Heart left ventricle (tissue), 13 donors: ENCODE results near the gene NGEF.

ENCODE experiments used
- POLR2A ChIP-seq, 2 donors: fragments of 450-650 bp; IDR thresholded peaks; one replicate each; pipeline ENCODE4 v1.6.1; 2017; ENCODE audit warnings: antibody characterized with exemption in 2 of 2, mild to moderate bottlenecking in 2 of 2, moderate library complexity in 2 of 2
- TF ChIP-seq, protein P1 (sequence below), 12 donors: fragments of 200-600 bp; sonication (generic) in 4 of 12; IDR thresholded peaks; one replicate each; pipeline versions ENCODE4 v1.5.0 to v1.8.0; 2018 to 2022; ENCODE audit warnings: antibody characterized with exemption in 12 of 12, mild to moderate bottlenecking in 5 of 12
- donor health status: ischemic (EF 13 %, LVEDD 7.1; RV severe dilation, severe dysfunction).
- donor health status: DM: no; HTN: yes; CAD: no.
- donor health status: DM: no; HTN: no; CAD: no.
- donor health status: ischemic (EF 25% LVEDD 6.9; RV normal size, moderate dysfunction).
- donor health status: ischemic (EF 25% LVEDD 5.7; RV mildly dilated, moderate dysfunction).
- donor health status: ischemic (EF 35%, LVEDD 5.7; RV mildly dilated, moderate dysfunction).
- donor health status: nonischemic (EF 11% LVEDD 7.7; RV severe dilation, severe dysfunction).
- donor health status: DM: yes; HTN: yes; CAD: no.
- donor health status: PGD.
- donor health status: ischemic (EF 29% LVEDD 5.4; RV normal size, mild dysfunction).
- donor health status: nonischemic (EF 23%, LVEDD 6.1; RV moderate dilation, normal function).

DNA sequence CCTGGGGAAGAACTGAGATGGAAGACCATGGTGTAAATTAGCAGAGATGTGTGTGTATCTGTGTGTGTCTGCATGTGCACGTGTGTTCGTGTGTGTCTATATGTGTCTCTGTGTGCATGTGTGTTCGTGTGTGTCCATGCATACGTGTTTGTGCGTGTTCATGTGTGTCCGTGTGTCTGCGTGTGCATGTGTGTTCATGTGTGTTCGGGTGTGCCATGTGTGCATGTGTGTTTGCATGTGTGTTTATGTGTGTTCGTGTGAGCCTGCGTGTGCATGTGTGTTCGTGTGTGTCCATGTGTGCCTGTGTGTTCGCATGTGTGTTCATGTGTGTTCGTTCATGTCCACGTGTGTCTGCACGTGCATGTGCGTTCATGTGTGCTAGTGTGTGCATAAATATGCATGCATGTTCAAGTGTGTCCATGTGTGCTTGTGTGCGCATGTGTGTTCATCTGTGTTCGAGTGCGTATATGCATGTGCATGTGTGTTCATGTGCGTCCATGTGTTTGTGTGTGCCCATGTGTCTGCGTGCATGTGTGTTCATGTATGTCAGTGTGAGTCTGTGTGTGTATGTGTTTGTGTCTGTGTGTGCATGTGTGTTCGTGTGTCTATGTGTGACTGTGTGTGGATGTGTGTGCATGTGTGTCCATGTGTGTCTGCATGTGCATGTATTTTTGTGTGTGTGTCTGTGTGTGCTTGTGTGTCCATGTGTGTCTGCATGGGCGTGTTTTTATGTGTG, 22.5 kb upstream of the NGEF start:
- TF ChIP-seq, protein P1, sequence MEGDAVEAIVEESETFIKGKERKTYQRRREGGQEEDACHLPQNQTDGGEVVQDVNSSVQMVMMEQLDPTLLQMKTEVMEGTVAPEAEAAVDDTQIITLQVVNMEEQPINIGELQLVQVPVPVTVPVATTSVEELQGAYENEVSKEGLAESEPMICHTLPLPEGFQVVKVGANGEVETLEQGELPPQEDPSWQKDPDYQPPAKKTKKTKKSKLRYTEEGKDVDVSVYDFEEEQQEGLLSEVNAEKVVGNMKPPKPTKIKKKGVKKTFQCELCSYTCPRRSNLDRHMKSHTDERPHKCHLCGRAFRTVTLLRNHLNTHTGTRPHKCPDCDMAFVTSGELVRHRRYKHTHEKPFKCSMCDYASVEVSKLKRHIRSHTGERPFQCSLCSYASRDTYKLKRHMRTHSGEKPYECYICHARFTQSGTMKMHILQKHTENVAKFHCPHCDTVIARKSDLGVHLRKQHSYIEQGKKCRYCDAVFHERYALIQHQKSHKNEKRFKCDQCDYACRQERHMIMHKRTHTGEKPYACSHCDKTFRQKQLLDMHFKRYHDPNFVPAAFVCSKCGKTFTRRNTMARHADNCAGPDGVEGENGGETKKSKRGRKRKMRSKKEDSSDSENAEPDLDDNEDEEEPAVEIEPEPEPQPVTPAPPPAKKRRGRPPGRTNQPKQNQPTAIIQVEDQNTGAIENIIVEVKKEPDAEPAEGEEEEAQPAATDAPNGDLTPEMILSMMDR (IDR thresholded peaks at IDR 0.05): no peak
- no peak for TF ChIP-seq POLR2A (IDR thresholded peaks at IDR 0.05)
